ENCODE data around the gene BABAM2.

DNA sequence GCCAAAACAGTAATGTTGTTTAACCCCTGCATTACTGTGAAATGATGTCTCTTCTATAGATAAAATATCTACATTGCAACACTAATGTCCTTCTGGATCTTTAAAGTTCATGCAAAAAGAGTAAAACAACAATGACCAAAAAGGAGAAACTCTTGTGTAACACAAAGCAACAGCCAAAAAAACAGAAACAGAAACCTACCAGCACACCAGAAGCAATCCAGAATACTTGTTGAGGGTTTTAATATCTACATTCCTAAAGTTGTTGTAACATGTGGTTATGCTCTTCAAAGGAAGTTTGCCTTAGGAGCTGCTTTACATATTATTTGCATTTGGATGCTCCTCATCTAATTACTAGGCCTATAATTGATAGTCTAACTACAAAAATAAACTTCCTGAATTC is 157.2 kb downstream of the BABAM2 start:
- TF ChIP-seq CTCF (conservative IDR thresholded peaks at IDR 0.05; ENCODE audit: low read depth in 2 of 2), result no peak
- no peak for TF ChIP-seq POLR2AphosphoS5 (IDR thresholded peaks at IDR 0.05; ENCODE audit: low read depth)
- TF ChIP-seq ETS1 (IDR thresholded peaks at IDR 0.05), result no peak
- TF ChIP-seq, protein P1, sequence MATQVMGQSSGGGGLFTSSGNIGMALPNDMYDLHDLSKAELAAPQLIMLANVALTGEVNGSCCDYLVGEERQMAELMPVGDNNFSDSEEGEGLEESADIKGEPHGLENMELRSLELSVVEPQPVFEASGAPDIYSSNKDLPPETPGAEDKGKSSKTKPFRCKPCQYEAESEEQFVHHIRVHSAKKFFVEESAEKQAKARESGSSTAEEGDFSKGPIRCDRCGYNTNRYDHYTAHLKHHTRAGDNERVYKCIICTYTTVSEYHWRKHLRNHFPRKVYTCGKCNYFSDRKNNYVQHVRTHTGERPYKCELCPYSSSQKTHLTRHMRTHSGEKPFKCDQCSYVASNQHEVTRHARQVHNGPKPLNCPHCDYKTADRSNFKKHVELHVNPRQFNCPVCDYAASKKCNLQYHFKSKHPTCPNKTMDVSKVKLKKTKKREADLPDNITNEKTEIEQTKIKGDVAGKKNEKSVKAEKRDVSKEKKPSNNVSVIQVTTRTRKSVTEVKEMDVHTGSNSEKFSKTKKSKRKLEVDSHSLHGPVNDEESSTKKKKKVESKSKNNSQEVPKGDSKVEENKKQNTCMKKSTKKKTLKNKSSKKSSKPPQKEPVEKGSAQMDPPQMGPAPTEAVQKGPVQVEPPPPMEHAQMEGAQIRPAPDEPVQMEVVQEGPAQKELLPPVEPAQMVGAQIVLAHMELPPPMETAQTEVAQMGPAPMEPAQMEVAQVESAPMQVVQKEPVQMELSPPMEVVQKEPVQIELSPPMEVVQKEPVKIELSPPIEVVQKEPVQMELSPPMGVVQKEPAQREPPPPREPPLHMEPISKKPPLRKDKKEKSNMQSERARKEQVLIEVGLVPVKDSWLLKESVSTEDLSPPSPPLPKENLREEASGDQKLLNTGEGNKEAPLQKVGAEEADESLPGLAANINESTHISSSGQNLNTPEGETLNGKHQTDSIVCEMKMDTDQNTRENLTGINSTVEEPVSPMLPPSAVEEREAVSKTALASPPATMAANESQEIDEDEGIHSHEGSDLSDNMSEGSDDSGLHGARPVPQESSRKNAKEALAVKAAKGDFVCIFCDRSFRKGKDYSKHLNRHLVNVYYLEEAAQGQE (IDR thresholded peaks at IDR 0.05; ENCODE audit: unreplicated experiment), result no peak
- no peak for TF ChIP-seq CREB1 (CRISPR knock-in tag; IDR thresholded peaks at IDR 0.05; ENCODE audit: low read depth)
